ENCODE data around the gene PPAT. TPM values are rescaled to one million over a fixed set of nuclear protein-coding genes. Genes with fewer than 3 reads are reported as not detected.
"Not testable (repeated sequence)": the region's sequence is repeated elsewhere in the genome, so short reads cannot be mapped to it uniquely, and the experiment has no call there.

Gene PPAT
- 1 to 10 TPM; 1.9 to 8.4 (median 6.8) TPM for polyA plus RNA-seq

- Mint-ChIP-seq H3K9me3 (no peaks in the 10 kb centered on the region), H3K27me3 (ENCODE audit: low read depth in 3 of 3) (peaks cover 10 to 11% (median 11%) of the 10 kb centered on the region in 3 donors), H3K4me3 (peak within 1 kb of the TSS; percentile 86 to 97 (median 91)), H3K36me3 (peaks cover 0 to 4% (median 0%) of the 10 kb centered on the region in 3 donors), H3K27ac (peak within 1 kb of the TSS; percentile 31 to 96 (median 94)), H3K4me1 (peaks cover 27 to 28% of the 10 kb centered on the region in 2 donors)
- peak; percentile 99 for DNase-seq
Observed at GRCh38 chr4:56435140-56435926, at the start of gene PPAT. Gene PPAT, minus strand, starts transcription at chr4:56435615. Its CDS starts 138 bp downstream, at chr4:56435477.

- H3K36me3 Mint-ChIP-seq: peaks cover 16 to 59% (median 21%) of the 10 kb centered on the region in 3 donors
- H3K4me3 Mint-ChIP-seq: no peak overlapping the region
- H3K9me3 Mint-ChIP-seq: no peaks in the 10 kb centered on the region
- peaks cover 0 to 1% (median 0%) of the 10 kb centered on the region in 3 donors for H3K27me3 Mint-ChIP-seq (ENCODE audit: low read depth in 3 of 3)
- no peaks in the 10 kb centered on the region for H3K4me1 Mint-ChIP-seq
- H3K27ac Mint-ChIP-seq: peak overlapping the region in 1 of 6 donors; percentile 41
- DNase-seq: no peak
Observed at GRCh38 chr4:56480691-56481090, 45.3 kb upstream of the PPAT start.

GRCh38 chr4:56477192-56477702 is 41.8 kb upstream of the PPAT start:
- Mint-ChIP-seq H3K27me3 (ENCODE audit: low read depth in 3 of 3) (peaks cover 0 to 1% (median 0%) of the 10 kb centered on the region in 3 donors), H3K36me3 (peaks cover 14 to 61% (median 23%) of the 10 kb centered on the region in 3 donors), H3K27ac (no peak overlapping the region), H3K4me3 (no peak overlapping the region), H3K4me1 (no peaks in the 10 kb centered on the region), H3K9me3 (no peaks in the 10 kb centered on the region)
- no peak for DNase-seq

GRCh38 chr4:56475917-56476316 is 40.5 kb upstream of the PPAT start:
- Mint-ChIP-seq H3K9me3 (no peaks in the 10 kb centered on the region), H3K27me3 (ENCODE audit: low read depth in 3 of 3) (peaks cover 0 to 1% (median 0%) of the 10 kb centered on the region in 3 donors), H3K36me3 (peaks cover 20 to 60% (median 27%) of the 10 kb centered on the region in 3 donors), H3K4me3 (no peak overlapping the region), H3K27ac (no peak overlapping the region), H3K4me1 (peaks cover 0 to 6% of the 10 kb centered on the region in 2 donors)
- DNase-seq: no peak

- Mint-ChIP-seq H3K27ac (peak overlapping the region in 4 of 6 donors; percentile 12 to 33 (median 20)), H3K9me3 (no peaks in the 10 kb centered on the region), H3K36me3 (peaks cover 6 to 21% (median 18%) of the 10 kb centered on the region in 3 donors), H3K4me1 (peaks cover 46 to 61% of the 10 kb centered on the region in 2 donors), H3K27me3 (ENCODE audit: low read depth in 3 of 3) (peaks cover 0 to 4% (median 0%) of the 10 kb centered on the region in 3 donors), H3K4me3 (peak overlapping the region; percentile 2 to 100 (median 31))
- DNase-seq: no peak
Observed at GRCh38 chr4:56469489-56470210, 34.2 kb upstream of the PPAT start.

- DNase-seq: peak in 2 of 3 donors; percentile 34 to 37
Observed at GRCh38 chr4:56468097-56468422, 32.6 kb upstream of the PPAT start.

GRCh38 chr4:56467284-56468096 is 32.1 kb upstream of the PPAT start, which contains the start of gene SRP72:
Gene SRP72, plus strand, starts transcription at chr4:56467617. Its CDS starts 19 bp downstream, at chr4:56467636.
- Mint-ChIP-seq H3K36me3 (peaks cover 6 to 15% (median 6%) of the 10 kb centered on the region in 3 donors), H3K4me1 (peaks cover 51 to 66% of the 10 kb centered on the region in 2 donors), H3K4me3 (peak within 1 kb of the TSS; percentile 94 to 100 (median 98)), H3K27ac (peak within 1 kb of the TSS; percentile 92 to 99 (median 96)), H3K9me3 (no peaks in the 10 kb centered on the region), H3K27me3 (ENCODE audit: low read depth in 3 of 3) (peaks cover 0 to 4% (median 0%) of the 10 kb centered on the region in 3 donors)
- peak; percentile 84 to 85 (median 85) for DNase-seq

More at GRCh38 chr4:56468097-56468422, 32.6 kb upstream of the PPAT start:
- Mint-ChIP-seq H3K27ac (peak overlapping the region; percentile 81 to 98 (median 92)), H3K36me3 (peaks cover 6 to 15% (median 11%) of the 10 kb centered on the region in 3 donors), H3K9me3 (no peaks in the 10 kb centered on the region), H3K27me3 (ENCODE audit: low read depth in 3 of 3) (peaks cover 0 to 4% (median 0%) of the 10 kb centered on the region in 3 donors), H3K4me3 (peak overlapping the region; percentile 94 to 100 (median 98)), H3K4me1 (peaks cover 51 to 66% of the 10 kb centered on the region in 2 donors)

GRCh38 chr4:56466910-56467283 is 31.5 kb upstream of the PPAT start:
- peaks cover 52 to 70% of the 10 kb centered on the region in 2 donors for H3K4me1 Mint-ChIP-seq
- H3K27me3 Mint-ChIP-seq (ENCODE audit: low read depth in 3 of 3): peaks cover 0 to 4% (median 0%) of the 10 kb centered on the region in 3 donors
- H3K9me3 Mint-ChIP-seq: no peaks in the 10 kb centered on the region
- H3K36me3 Mint-ChIP-seq: peaks cover 4 to 17% (median 10%) of the 10 kb centered on the region in 3 donors
- peak overlapping the region; percentile 91 to 99 (median 95) for H3K27ac Mint-ChIP-seq
- peak overlapping the region; percentile 94 to 100 (median 98) for H3K4me3 Mint-ChIP-seq
- DNase-seq: no peak

GRCh38 chr4:56466296-56466761 is 30.9 kb upstream of the PPAT start:
- not testable (repeated sequence) for DNase-seq; H3K9me3 Mint-ChIP-seq; H3K27me3 Mint-ChIP-seq (ENCODE audit: low read depth in 3 of 3)
- H3K4me3 Mint-ChIP-seq: peak overlapping the region; percentile 94 to 100 (median 98)
- peaks cover 52 to 68% of the 10 kb centered on the region in 2 donors for H3K4me1 Mint-ChIP-seq
- H3K27ac Mint-ChIP-seq: peak overlapping the region; percentile 91 to 99 (median 95)
- peaks cover 0 to 13% (median 12%) of the 10 kb centered on the region in 3 donors for H3K36me3 Mint-ChIP-seq

- Mint-ChIP-seq H3K27me3 (ENCODE audit: low read depth in 3 of 3) (peaks cover 0 to 4% (median 0%) of the 10 kb centered on the region in 3 donors), H3K27ac (peak overlapping the region; percentile 91 to 99 (median 95)), H3K9me3 (no peaks in the 10 kb centered on the region), H3K36me3 (peaks cover 0 to 13% (median 12%) of the 10 kb centered on the region in 3 donors), H3K4me1 (peaks cover 52 to 68% of the 10 kb centered on the region in 2 donors), H3K4me3 (peak overlapping the region; percentile 94 to 100 (median 98))
- no peak for DNase-seq
Observed at GRCh38 chr4:56465599-56466295, 30.3 kb upstream of the PPAT start.

- peaks cover 0 to 19% (median 13%) of the 10 kb centered on the region in 3 donors for H3K36me3 Mint-ChIP-seq
- peaks cover 48 to 62% of the 10 kb centered on the region in 2 donors for H3K4me1 Mint-ChIP-seq
- H3K9me3 Mint-ChIP-seq: no peaks in the 10 kb centered on the region
- peak overlapping the region in 1 of 5 donors; percentile 0 for H3K4me3 Mint-ChIP-seq
- DNase-seq: no peak
- H3K27me3 Mint-ChIP-seq (ENCODE audit: low read depth in 3 of 3): peaks cover 0 to 4% (median 0%) of the 10 kb centered on the region in 3 donors
- H3K27ac Mint-ChIP-seq: no peak overlapping the region
Observed at GRCh38 chr4:56464581-56464980, 29.2 kb upstream of the PPAT start.

- Mint-ChIP-seq H3K4me1 (peaks cover 40 to 53% of the 10 kb centered on the region in 2 donors), H3K36me3 (peaks cover 0 to 19% (median 13%) of the 10 kb centered on the region in 3 donors), H3K9me3 (no peaks in the 10 kb centered on the region), H3K27ac (no peak overlapping the region), H3K27me3 (ENCODE audit: low read depth in 3 of 3) (peaks cover 0 to 4% (median 0%) of the 10 kb centered on the region in 3 donors), H3K4me3 (no peak overlapping the region)
- no peak for DNase-seq
Observed at GRCh38 chr4:56463711-56464110, 28.3 kb upstream of the PPAT start.

Data from immature natural killer cell (primary cell).